Measurements from ENCODE around the gene TLX1.

TLX1 gene

DNA sequence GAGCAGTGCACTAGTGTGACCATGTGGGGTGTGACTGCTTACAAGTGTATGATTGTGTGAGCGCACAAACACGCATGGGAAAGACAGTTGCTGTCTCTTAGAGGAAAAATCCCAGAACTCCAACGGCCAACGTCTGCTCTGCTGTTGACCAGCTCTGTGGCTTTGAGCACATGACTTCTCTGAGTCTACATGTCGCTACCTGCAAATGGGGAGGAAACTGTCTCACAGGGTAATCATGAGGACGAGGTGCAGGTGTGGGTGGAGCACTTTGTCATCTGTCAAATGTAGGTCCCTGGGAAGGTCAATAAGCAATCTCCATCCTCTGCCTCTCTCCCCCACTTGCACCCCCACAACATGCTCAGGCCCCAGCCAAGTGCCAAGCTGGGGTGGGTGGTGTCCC is 31.2 kb upstream of the TLX1 start:
- TF ChIP-seq GATA2 (IDR thresholded peaks at IDR 0.05; ENCODE audit: low read depth, low read length), result no peak
- TF ChIP-seq GATA3 (IDR thresholded peaks at IDR 0.05; ENCODE audit: low read depth, low read length), result no peak

DNA sequence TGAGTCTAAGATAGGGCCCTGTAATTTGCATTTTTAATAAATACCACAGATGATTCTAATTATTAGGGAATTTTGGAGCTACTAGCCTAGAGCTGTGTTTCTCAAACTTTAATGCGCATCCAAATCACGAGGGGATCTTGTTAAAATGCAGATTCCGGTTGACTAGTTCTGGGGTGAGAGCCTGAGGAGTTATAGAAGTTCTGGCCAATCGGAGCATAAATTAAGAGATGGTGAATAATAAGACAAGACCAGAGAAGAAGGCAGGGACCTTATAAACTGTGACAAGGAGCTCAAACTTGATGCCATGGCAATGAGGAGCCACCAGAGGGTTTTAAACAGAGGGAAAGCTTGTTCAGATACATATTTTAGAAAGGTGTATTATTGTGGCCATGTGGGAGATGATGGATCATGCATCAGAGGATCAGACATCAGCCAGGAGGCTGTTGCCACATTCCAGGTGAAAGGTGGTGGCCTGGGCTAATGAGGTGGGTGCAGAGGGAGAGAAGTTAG is 29.7 kb upstream of the TLX1 start:
- TF ChIP-seq GATA2 (IDR thresholded peaks at IDR 0.05; ENCODE audit: low read depth, low read length) (no peak), GATA3 (IDR thresholded peaks at IDR 0.05; ENCODE audit: low read depth, low read length) (no peak)

GRCh38 chr10:101103430-101103829 is 27.7 kb upstream of the TLX1 start:
- TF ChIP-seq GATA3 (IDR thresholded peaks at IDR 0.05; ENCODE audit: low read depth, low read length) (no peak), GATA2 (IDR thresholded peaks at IDR 0.05; ENCODE audit: low read depth, low read length) (no peak)

GRCh38 chr10:101106351-101106750 is 24.7 kb upstream of the TLX1 start:
- no peak for TF ChIP-seq GATA2 (IDR thresholded peaks at IDR 0.05; ENCODE audit: low read depth, low read length)
- TF ChIP-seq GATA3 (IDR thresholded peaks at IDR 0.05; ENCODE audit: low read depth, low read length), result no peak

GRCh38 chr10:101107771-101108170 is 23.3 kb upstream of the TLX1 start:
- TF ChIP-seq GATA3 (IDR thresholded peaks at IDR 0.05; ENCODE audit: low read depth, low read length), result no peak
- no peak for TF ChIP-seq GATA2 (IDR thresholded peaks at IDR 0.05; ENCODE audit: low read depth, low read length)

- no peak for TF ChIP-seq GATA3 (IDR thresholded peaks at IDR 0.05; ENCODE audit: low read depth, low read length)
- no peak for TF ChIP-seq GATA2 (IDR thresholded peaks at IDR 0.05; ENCODE audit: low read depth, low read length)
Measured at GRCh38 chr10:101110856-101111523, 20.1 kb upstream of the TLX1 start.

GRCh38 chr10:101111547-101111946 is 19.6 kb upstream of the TLX1 start:
- TF ChIP-seq GATA2 (IDR thresholded peaks at IDR 0.05; ENCODE audit: low read depth, low read length) (no peak), GATA3 (IDR thresholded peaks at IDR 0.05; ENCODE audit: low read depth, low read length) (no peak)

DNA sequence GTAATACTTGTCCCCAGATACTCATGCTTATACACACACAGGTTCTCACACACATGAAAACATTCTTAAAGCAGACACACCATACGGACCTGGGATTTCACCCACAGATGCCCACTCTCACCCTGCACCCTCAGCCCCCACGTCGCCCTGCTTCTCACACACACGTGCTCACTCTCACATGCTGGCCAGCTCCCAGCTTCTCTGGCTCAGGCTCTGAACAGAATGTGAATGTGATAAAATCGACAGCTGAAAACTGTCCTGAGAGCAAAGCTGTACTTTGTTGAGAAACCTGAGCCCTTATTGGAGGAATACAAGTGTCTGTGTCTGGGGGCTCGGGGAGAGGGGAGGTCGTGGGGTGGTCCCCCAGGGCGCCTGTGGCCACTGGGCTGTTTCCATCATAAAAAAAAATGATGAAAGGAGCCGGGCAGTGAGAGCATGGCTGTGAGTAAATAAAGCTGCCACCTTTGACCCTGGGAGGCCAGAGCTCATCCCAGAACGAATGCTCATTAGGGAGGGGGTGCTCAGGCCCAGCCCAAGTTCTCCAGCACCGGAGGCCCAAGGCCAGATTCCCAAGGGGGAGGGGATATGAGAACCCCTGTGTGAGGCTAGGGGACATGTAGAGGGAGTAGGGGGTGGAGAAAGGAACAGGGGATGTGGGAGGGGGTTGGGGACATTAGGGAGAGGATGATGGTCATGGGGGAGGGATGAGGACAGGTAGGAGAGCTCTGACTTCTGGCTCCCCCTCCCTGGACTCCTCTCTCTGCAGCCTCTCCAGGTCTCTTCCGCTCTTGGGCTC is 18.1 kb upstream of the TLX1 start:
- TF ChIP-seq GATA2 (IDR thresholded peaks at IDR 0.05; ENCODE audit: low read depth, low read length), result peak; percentile 70
- no peak; the same call in 1 of the 2 replicates for TF ChIP-seq GATA3 (IDR thresholded peaks at IDR 0.05; ENCODE audit: low read depth, low read length)

- TF ChIP-seq GATA3 (IDR thresholded peaks at IDR 0.05; ENCODE audit: low read depth, low read length), result no peak
- TF ChIP-seq GATA2 (IDR thresholded peaks at IDR 0.05; ENCODE audit: low read depth, low read length), result no peak
Measured at GRCh38 chr10:101113890-101114403, 17.2 kb upstream of the TLX1 start.

DNA sequence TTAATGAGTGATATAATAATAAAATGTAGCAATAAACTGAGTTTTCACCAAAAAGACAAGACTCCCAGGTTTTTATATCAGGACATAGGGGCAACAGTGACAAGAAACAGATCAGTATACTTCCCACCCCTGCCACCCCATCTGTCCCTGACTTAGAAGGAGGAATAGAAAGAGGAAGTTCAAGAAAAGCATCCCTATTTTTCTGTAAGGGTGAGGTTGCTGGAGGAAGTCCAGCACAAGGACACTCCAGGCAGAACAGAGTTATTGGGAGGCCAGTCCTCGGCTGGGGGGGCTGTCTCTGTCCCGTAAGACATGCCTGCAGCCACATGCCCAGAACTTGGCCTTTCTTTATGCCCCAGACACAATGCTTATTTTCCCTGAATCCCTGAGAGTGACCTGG is 16.5 kb upstream of the TLX1 start:
- TF ChIP-seq GATA3 (IDR thresholded peaks at IDR 0.05; ENCODE audit: low read depth, low read length), result no peak
- TF ChIP-seq GATA2 (IDR thresholded peaks at IDR 0.05; ENCODE audit: low read depth, low read length), result no peak

- TF ChIP-seq GATA3 (IDR thresholded peaks at IDR 0.05; ENCODE audit: low read depth, low read length), result no peak
- TF ChIP-seq GATA2 (IDR thresholded peaks at IDR 0.05; ENCODE audit: low read depth, low read length), result no peak
Measured at GRCh38 chr10:101116754-101117153, 14.3 kb upstream of the TLX1 start.

GRCh38 chr10:101118031-101118430 is 13.1 kb upstream of the TLX1 start:
- TF ChIP-seq GATA3 (IDR thresholded peaks at IDR 0.05; ENCODE audit: low read depth, low read length), result no peak
- TF ChIP-seq GATA2 (IDR thresholded peaks at IDR 0.05; ENCODE audit: low read depth, low read length), result no peak

DNA sequence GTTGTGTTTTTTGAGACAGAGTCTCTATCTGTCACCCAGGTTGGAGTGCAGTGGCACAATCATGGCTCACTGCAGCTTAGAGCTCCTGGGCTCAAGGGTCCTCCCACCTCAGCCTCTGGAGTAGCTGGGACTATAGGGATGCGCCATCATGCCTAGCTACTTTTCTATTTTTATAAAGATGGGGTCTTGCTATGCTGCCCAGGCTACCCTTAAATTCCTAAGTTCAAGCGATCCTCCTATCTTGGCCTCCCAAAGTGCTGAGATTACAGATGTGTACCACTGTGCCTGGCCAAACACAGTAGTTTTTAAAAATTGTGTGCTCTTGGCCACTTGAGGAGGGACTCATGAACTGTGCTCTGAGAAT is 10.6 kb upstream of the TLX1 start:
- TF ChIP-seq GATA3 (IDR thresholded peaks at IDR 0.05; ENCODE audit: low read depth, low read length), result no peak
- TF ChIP-seq GATA2 (IDR thresholded peaks at IDR 0.05; ENCODE audit: low read depth, low read length), result no peak

- TF ChIP-seq GATA2 (IDR thresholded peaks at IDR 0.05; ENCODE audit: low read depth, low read length) (no peak), GATA3 (IDR thresholded peaks at IDR 0.05; ENCODE audit: low read depth, low read length) (no peak)
Measured at GRCh38 chr10:101120884-101121653, 10.0 kb upstream of the TLX1 start.
